ENCODE measurements around the gene KCNG2. TPM values are rescaled to one million over a fixed set of nuclear protein-coding genes. Genes with fewer than 3 reads are reported as not detected.

The KCNG2 gene
- total RNA-seq, 2 experiments from 2014 or later: not detected

DNA sequence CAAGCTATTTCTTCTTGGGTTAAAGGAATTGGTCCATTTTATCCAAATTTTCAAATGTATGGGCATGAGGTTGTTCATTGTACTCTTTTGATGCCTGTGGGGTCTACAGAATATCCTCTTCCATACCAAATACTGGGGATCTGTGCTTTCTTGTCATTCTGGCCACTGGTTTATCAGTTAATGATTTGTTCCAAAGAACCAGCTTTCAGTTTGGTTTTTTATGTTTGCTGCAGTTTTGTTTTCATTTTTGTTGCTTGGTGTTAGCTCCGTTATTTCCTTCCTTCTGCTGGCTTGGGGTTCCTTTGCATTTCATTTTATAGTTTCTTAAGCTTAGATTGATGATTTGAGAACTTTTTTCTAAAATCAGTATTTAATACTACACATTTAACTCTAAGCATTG is 108.3 kb downstream of the KCNG2 start:
- Mint-ChIP-seq H3K9me3 (no peaks in the 10 kb centered on the region), H3K4me1 (ENCODE audit: low read depth) (peaks cover 16% of the 10 kb centered on the region), H3K27me3 (no peaks in the 10 kb centered on the region), H3K4me3 (no peak overlapping the region), H3K27ac (peak overlapping the region; percentile 48), H3K36me3 (ENCODE audit: low read depth) (peaks cover 16% of the 10 kb centered on the region)
- TF ChIP-seq, protein P1, sequence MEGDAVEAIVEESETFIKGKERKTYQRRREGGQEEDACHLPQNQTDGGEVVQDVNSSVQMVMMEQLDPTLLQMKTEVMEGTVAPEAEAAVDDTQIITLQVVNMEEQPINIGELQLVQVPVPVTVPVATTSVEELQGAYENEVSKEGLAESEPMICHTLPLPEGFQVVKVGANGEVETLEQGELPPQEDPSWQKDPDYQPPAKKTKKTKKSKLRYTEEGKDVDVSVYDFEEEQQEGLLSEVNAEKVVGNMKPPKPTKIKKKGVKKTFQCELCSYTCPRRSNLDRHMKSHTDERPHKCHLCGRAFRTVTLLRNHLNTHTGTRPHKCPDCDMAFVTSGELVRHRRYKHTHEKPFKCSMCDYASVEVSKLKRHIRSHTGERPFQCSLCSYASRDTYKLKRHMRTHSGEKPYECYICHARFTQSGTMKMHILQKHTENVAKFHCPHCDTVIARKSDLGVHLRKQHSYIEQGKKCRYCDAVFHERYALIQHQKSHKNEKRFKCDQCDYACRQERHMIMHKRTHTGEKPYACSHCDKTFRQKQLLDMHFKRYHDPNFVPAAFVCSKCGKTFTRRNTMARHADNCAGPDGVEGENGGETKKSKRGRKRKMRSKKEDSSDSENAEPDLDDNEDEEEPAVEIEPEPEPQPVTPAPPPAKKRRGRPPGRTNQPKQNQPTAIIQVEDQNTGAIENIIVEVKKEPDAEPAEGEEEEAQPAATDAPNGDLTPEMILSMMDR (IDR thresholded peaks at IDR 0.05): no peak
- ATAC-seq (no peak), DNase-seq (no peak)
- ChIA-PET CTCF (interaction anchor here (0.8 kb wide), 1 partner anchor 17 kb away, joined by 3 read pairs; no protein-coding TSS in a partner anchor), POLR2A (interaction anchor here (1.5 kb wide), 1 partner anchor 128 kb away, joined by 4 read pairs; the partner anchor contains the start of gene RBFA)
- intact Hi-C loops (cut with micrococcal nuclease): no loop called here

DNA sequence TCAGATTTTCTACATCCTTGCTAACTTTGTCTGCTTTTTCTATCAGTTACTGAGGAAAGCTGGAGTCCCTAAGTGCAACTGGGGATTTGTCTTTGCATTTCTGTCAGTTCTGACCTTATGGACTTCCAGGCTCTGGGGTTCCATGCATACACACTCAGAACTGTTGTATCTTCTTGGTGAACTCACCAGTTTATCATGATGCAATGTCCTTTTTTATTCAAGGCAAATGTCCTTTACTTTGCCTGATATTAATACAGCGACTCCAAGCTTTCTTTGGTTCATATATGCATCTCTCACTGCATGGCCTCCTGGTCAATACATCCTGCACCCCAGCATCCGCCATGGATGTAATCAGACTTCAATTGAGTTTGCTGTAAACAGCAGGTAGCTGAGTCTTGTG is 109.0 kb downstream of the KCNG2 start:
- no peak overlapping the region for H3K27ac Mint-ChIP-seq
- no peaks in the 10 kb centered on the region for H3K27me3 Mint-ChIP-seq
- peaks cover 16% of the 10 kb centered on the region for H3K4me1 Mint-ChIP-seq (ENCODE audit: low read depth)
- H3K4me3 Mint-ChIP-seq: no peak overlapping the region
- H3K36me3 Mint-ChIP-seq (ENCODE audit: low read depth): peaks cover 14% of the 10 kb centered on the region
- CTCF ChIA-PET: no interaction called here
- no peak for ATAC-seq
- TF ChIP-seq, protein P1 (IDR thresholded peaks at IDR 0.05): no peak
- no peak for DNase-seq
- intact Hi-C loops (cut with micrococcal nuclease): no loop called here
- POLR2A ChIA-PET: no interaction called here
- no peaks in the 10 kb centered on the region for H3K9me3 Mint-ChIP-seq

DNA sequence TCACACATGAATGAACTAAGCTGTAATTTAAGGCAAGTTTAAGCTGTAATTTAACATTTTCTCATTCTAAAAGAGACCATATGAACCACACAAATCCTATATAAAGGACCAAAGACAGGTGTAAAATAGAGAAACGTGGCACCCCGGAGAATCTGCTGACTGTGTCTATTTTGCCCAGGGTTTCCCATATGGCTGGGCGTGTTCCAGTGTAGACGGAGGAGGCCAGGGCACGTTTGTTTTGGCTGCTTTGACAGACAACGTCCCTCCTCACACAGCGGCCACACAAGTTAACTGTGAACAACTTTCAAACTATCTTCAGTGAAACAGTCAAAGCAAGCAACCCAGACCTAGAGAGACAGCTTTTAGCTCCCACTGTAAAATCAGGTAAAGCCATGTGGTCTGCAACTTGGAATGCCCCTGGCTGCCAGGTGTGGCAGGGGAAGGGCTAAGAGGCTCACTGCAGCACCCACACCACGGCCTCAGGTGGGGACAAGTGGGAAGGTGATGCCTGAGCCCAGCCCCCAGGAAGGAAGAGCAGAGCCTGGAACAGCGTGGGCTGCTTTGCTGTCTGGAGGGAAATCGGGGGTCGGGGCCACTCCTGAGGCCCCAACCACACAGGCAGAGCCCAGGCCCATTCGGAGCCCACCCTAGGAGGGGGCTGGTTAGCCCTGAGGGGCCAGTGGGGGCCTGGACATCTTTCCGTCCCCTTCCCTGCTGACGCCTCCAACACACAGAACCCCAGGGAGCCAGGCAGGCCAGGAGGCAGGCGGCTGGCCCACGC is 113.0 kb downstream of the KCNG2 start:
- ChIA-PET CTCF (no interaction called here), POLR2A (interaction anchor here (0.6 kb wide), 1 partner anchor 15 kb away, joined by 3 read pairs; no protein-coding TSS in a partner anchor)
- H3K36me3 Mint-ChIP-seq (ENCODE audit: low read depth): peaks cover 38% of the 10 kb centered on the region
- H3K9me3 Mint-ChIP-seq: no peaks in the 10 kb centered on the region
- H3K4me3 Mint-ChIP-seq: no peak overlapping the region
- no peaks in the 10 kb centered on the region for H3K27me3 Mint-ChIP-seq
- TF ChIP-seq, protein P1 (IDR thresholded peaks at IDR 0.05): no peak
- DNase-seq (no peak), ATAC-seq (no peak)
- intact Hi-C loops (cut with micrococcal nuclease): no loop called here
- no peak overlapping the region for H3K27ac Mint-ChIP-seq
- H3K4me1 Mint-ChIP-seq (ENCODE audit: low read depth): peaks cover 42% of the 10 kb centered on the region

DNA sequence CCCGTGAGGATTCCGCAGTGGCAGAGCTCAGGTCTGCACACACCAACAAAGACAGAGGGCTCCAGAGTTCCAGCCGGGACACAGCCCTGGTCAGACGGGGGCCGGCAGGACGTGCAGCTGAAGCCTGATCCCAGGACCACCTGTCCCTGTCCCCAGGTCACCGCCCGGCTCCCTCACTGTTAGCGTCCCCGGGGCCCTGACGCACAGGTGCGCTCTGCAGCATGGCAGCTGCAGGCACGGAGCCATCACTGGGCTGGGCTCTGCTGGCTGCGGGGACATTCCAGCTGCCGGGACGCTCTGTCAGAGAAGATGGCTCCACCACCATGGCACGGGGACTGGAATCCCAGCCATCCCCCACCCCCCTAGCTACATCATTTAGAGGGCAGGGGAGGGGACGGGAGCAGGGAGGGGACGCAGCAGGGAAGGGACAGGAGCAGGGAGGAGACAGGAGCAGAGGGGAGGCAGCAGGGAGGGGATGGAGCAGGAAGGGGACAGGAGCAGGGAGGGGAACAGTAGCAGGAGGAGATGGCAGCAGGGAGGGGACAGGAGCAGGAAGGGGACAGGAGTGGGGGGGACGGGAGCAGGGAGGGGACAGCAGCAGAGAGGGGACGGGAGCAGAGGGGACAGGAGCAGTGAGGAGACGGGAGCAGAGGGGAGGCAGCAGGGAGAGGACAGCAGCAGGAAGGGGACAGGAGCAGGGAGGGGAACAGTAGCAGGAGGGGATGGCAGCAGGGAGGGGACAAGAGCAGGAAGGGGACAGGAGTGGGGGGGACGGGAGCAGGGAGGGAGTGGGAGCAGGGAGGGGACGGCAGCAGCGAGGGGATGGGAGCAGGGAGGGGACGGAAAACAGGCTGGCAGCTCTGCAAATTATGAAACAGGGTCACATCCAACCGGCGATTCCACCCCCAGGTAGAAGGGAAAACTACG is 113.9 kb downstream of the KCNG2 start:
- Mint-ChIP-seq H3K4me1 (ENCODE audit: low read depth) (peaks cover 36% of the 10 kb centered on the region), H3K27me3 (no peaks in the 10 kb centered on the region), H3K27ac (peak overlapping the region; percentile 9), H3K9me3 (peaks cover 3% of the 10 kb centered on the region), H3K4me3 (no peak overlapping the region), H3K36me3 (ENCODE audit: low read depth) (peaks cover 45% of the 10 kb centered on the region)
- TF ChIP-seq, protein P1 (IDR thresholded peaks at IDR 0.05): no peak
- ChIA-PET CTCF (no interaction called here), POLR2A (no interaction called here)
- ATAC-seq (no peak), DNase-seq (no peak)
- intact Hi-C loops (cut with micrococcal nuclease): no loop called here
